ENCODE results near the gene YIPF2.

Gene YIPF2

GRCh38 chr19:10927730-10928562 lies 493 bp downstream of the YIPF2 start:
- H3K4me1 Mint-ChIP-seq = peaks cover 4% of the 10 kb centered on the region
- no peaks in the 10 kb centered on the region for H3K9me3 Mint-ChIP-seq
- TF ChIP-seq CTCF (IDR thresholded peaks at IDR 0.05; ENCODE audit: unreplicated experiment in 3 of 3) = no peak
- peak overlapping the region; percentile 70 to 91 (median 90) for H3K27ac Mint-ChIP-seq
- peaks cover 21% of the 10 kb centered on the region for H3K36me3 Mint-ChIP-seq (ENCODE audit: low read depth)
- H3K27me3 Mint-ChIP-seq (ENCODE audit: low read depth) = no peaks in the 10 kb centered on the region
- peak overlapping the region; percentile 94 to 99 (median 96) for H3K4me3 Mint-ChIP-seq

GRCh38 chr19:10924597-10924996 lies 3.8 kb downstream of the YIPF2 start:
- H3K27me3 Mint-ChIP-seq (ENCODE audit: low read depth) = no peaks in the 10 kb centered on the region

GRCh38 chr19:10923260-10924112 lies 5.0 kb downstream of the YIPF2 start:
- Mint-ChIP-seq H3K36me3 (ENCODE audit: low read depth) (peaks cover 25% of the 10 kb centered on the region), H3K27me3 (ENCODE audit: low read depth) (no peaks in the 10 kb centered on the region), H3K4me3 (no peak overlapping the region), H3K9me3 (no peaks in the 10 kb centered on the region), H3K27ac (no peak overlapping the region), H3K4me1 (peaks cover 2% of the 10 kb centered on the region)
- TF ChIP-seq CTCF (IDR thresholded peaks at IDR 0.05; ENCODE audit: unreplicated experiment in 3 of 3) = no peak

More at GRCh38 chr19:10924597-10924996, 3.8 kb downstream of the YIPF2 start:
- Mint-ChIP-seq H3K36me3 (ENCODE audit: low read depth) (peaks cover 22% of the 10 kb centered on the region), H3K4me1 (peaks cover 4% of the 10 kb centered on the region), H3K27ac (no peak overlapping the region), H3K9me3 (no peaks in the 10 kb centered on the region), H3K4me3 (peak overlapping the region; percentile 15 to 41 (median 21))
- no peak for TF ChIP-seq CTCF (IDR thresholded peaks at IDR 0.05; ENCODE audit: unreplicated experiment in 3 of 3)

- Mint-ChIP-seq H3K9me3 (no peaks in the 10 kb centered on the region), H3K27ac (peak overlapping the region in 1 of 3 experiments; percentile 27), H3K27me3 (ENCODE audit: low read depth) (no peaks in the 10 kb centered on the region), H3K4me1 (no peaks in the 10 kb centered on the region), H3K4me3 (peak overlapping the region; percentile 5 to 40 (median 36)), H3K36me3 (ENCODE audit: low read depth) (peaks cover 28% of the 10 kb centered on the region)
- TF ChIP-seq CTCF (IDR thresholded peaks at IDR 0.05; ENCODE audit: unreplicated experiment in 3 of 3) = no peak
Measured at GRCh38 chr19:10922638-10923014, 5.8 kb downstream of the YIPF2 start.

GRCh38 chr19:10921910-10922637 lies 6.4 kb downstream of the YIPF2 start:
- Mint-ChIP-seq H3K4me1 (no peaks in the 10 kb centered on the region), H3K27ac (peak overlapping the region in 1 of 3 experiments; percentile 27), H3K27me3 (ENCODE audit: low read depth) (no peaks in the 10 kb centered on the region), H3K9me3 (no peaks in the 10 kb centered on the region), H3K4me3 (peak overlapping the region; percentile 5 to 40 (median 36)), H3K36me3 (ENCODE audit: low read depth) (peaks cover 28% of the 10 kb centered on the region)
- no peak for TF ChIP-seq CTCF (IDR thresholded peaks at IDR 0.05; ENCODE audit: unreplicated experiment in 3 of 3)

Data from nephron (organoid).